WTC11 (cell line): ENCODE data around the gene ACTA2. TPM values are rescaled to one million over a fixed set of nuclear protein-coding genes. Genes with fewer than 3 reads are reported as not detected.

Source experiments
- ATAC-seq: fragments of 200-7000 bp; cut with Tn5 transposase; 2 replicates; pipeline ENCODE4 v1.10.0; 2021; ENCODE audit warnings: mild to moderate bottlenecking, moderate library complexity
- CTCF ChIA-PET: fragments of 300-600 bp; sonication (Branson Sonifier 250); formaldehyde crosslinking; loops from one replicate; lab custom pipeline; 2021; ENCODE audit warnings: antibody characterized with exemption; lab: Charles Lee
- POLR2A ChIA-PET: fragments of 350-600 bp; sonication (Branson Sonifier 250); formaldehyde crosslinking; loops from one replicate; lab custom pipeline; 2021; ENCODE audit warnings: antibody characterized with exemption; lab: Charles Lee
- DNase-seq: peaks from one replicate; pipeline ENCODE4 v3.0.0; 2021; ENCODE audit warnings: low spot score
- H3K27ac Mint-ChIP-seq: 2 replicates; pipeline ENCODE4 v1.8.0; 2021; ENCODE audit warnings: mixed read lengths
- H3K27me3 Mint-ChIP-seq: 2 replicates; pipeline ENCODE4 v1.8.0; 2021; ENCODE audit warnings: low read depth, mild to moderate bottlenecking, moderate library complexity, mixed read lengths
- H3K36me3 Mint-ChIP-seq: 2 replicates; pipeline ENCODE4 v1.8.0; 2021; ENCODE audit warnings: mixed read lengths
- H3K4me1 Mint-ChIP-seq: 2 replicates; pipeline ENCODE4 v1.8.0; 2022; ENCODE audit warnings: mixed read lengths
- H3K4me3 Mint-ChIP-seq: 2 replicates; pipeline ENCODE4 v1.8.0; 2021; ENCODE audit warnings: mild to moderate bottlenecking, moderate library complexity, mixed read lengths
- H3K9me3 Mint-ChIP-seq: 2 replicates; pipeline ENCODE4 v1.8.0; 2021; ENCODE audit warnings: mixed read lengths
- ATF1 ChIP-seq: sonication (generic); formaldehyde crosslinking; IDR thresholded peaks from 2 replicates; pipeline ENCODE4 v1.8.1; 2023; ENCODE audit warnings: mild to moderate bottlenecking, moderate library complexity, missing genetic modification reagents
- CBFB ChIP-seq: sonication (generic); formaldehyde crosslinking; IDR thresholded peaks from 2 replicates; pipeline ENCODE4 v1.8.1; 2022; ENCODE audit warnings: mild to moderate bottlenecking, low read depth, missing genetic modification reagents
- CREM ChIP-seq: sonication (generic); formaldehyde crosslinking; IDR thresholded peaks from 2 replicates; pipeline ENCODE4 v1.8.1; 2022; ENCODE audit warnings: mild to moderate bottlenecking, missing genetic modification reagents, moderate library complexity
- ELF4 ChIP-seq: sonication (generic); formaldehyde crosslinking; IDR thresholded peaks from 2 replicates; pipeline ENCODE4 v1.8.1; 2022; ENCODE audit warnings: low read depth, mild to moderate bottlenecking, moderate library complexity, missing genetic modification reagents
- EMX1 ChIP-seq: fragments of 250-450 bp; sonication (Bioruptor Pico); IDR thresholded peaks from 2 replicates; pipeline ENCODE4 v1.8.0; 2021; ENCODE audit warnings: mild to moderate bottlenecking
- FOXK1 ChIP-seq: sonication (generic); formaldehyde crosslinking; IDR thresholded peaks from 2 replicates; pipeline ENCODE4 v1.8.0; 2022; ENCODE audit warnings: mild to moderate bottlenecking, moderate library complexity, missing genetic modification reagents
- FOXP1 ChIP-seq: sonication (generic); formaldehyde crosslinking; IDR thresholded peaks from 2 replicates; pipeline ENCODE4 v1.8.0; 2022; ENCODE audit warnings: missing genetic modification reagents, mild to moderate bottlenecking, moderate library complexity, borderline replicate concordance
- GTF2I ChIP-seq: fragments of 250-450 bp; sonication (Bioruptor Pico); conservative IDR thresholded peaks from 2 replicates; pipeline ENCODE4 v1.4.0; 2021; ENCODE audit warnings: mild to moderate bottlenecking
- HMGA2 ChIP-seq: fragments of 250-450 bp; sonication (Bioruptor Pico); IDR thresholded peaks from 2 replicates; pipeline ENCODE4 v1.4.0; 2021; ENCODE audit warnings: mild to moderate bottlenecking, moderate library complexity
- JUN ChIP-seq: sonication (generic); formaldehyde crosslinking; IDR thresholded peaks from 2 replicates; pipeline ENCODE4 v1.8.0; 2023; ENCODE audit warnings: mild to moderate bottlenecking, missing genetic modification reagents
- KAT7 ChIP-seq: sonication (generic); formaldehyde crosslinking; IDR thresholded peaks from 2 replicates; pipeline ENCODE4 v1.8.1; 2023; ENCODE audit warnings: missing genetic modification reagents, mild to moderate bottlenecking, borderline replicate concordance
- MXD4 ChIP-seq: fragments of 250-450 bp; sonication (Bioruptor Pico); IDR thresholded peaks from 2 replicates; pipeline ENCODE4 v1.8.0; 2021; ENCODE audit warnings: mild to moderate bottlenecking, moderate library complexity, borderline replicate concordance
- MYBL2 ChIP-seq: sonication (generic); formaldehyde crosslinking; IDR thresholded peaks from 2 replicates; pipeline ENCODE4 v1.8.1; 2023; ENCODE audit warnings: mild to moderate bottlenecking, moderate library complexity, missing genetic modification reagents
- NFE2L1 ChIP-seq: sonication (generic); formaldehyde crosslinking; IDR thresholded peaks from 2 replicates; pipeline ENCODE4 v1.8.1; 2023; ENCODE audit warnings: missing genetic modification reagents
- NR2C2 ChIP-seq: sonication (generic); formaldehyde crosslinking; IDR thresholded peaks from 2 replicates; pipeline ENCODE4 v1.8.0; 2022; ENCODE audit warnings: mild to moderate bottlenecking, missing genetic modification reagents
- PRRX2 ChIP-seq: fragments of 250-450 bp; sonication (Bioruptor Pico); IDR thresholded peaks from 2 replicates; pipeline ENCODE4 v1.8.0; 2021; ENCODE audit warnings: mild to moderate bottlenecking
- TEAD4 ChIP-seq: sonication (generic); formaldehyde crosslinking; IDR thresholded peaks from 2 replicates; pipeline ENCODE4 v1.8.0; 2022; ENCODE audit warnings: mild to moderate bottlenecking, missing genetic modification reagents
- ZNF138 ChIP-seq: sonication (generic); formaldehyde crosslinking; conservative IDR thresholded peaks from 2 replicates; pipeline ENCODE4 v1.8.1; 2022; ENCODE audit warnings: mild to moderate bottlenecking, moderate library complexity, missing genetic modification reagents
- ZNF232 ChIP-seq: sonication (generic); formaldehyde crosslinking; IDR thresholded peaks from 2 replicates; pipeline ENCODE4 v1.8.0; 2022; ENCODE audit warnings: mild to moderate bottlenecking, missing genetic modification reagents
- ZNF416 ChIP-seq: fragments of 250-450 bp; sonication (Bioruptor Pico); IDR thresholded peaks from 2 replicates; pipeline ENCODE4 v1.9.0; 2021; ENCODE audit warnings: mild to moderate bottlenecking, inconsistent platforms
- total RNA-seq: library from RNA; stranded (reverse); gene quantifications from 3 replicates; pipeline ENCODE4 v1.2.3, GENCODE V29; 2021
- TF ChIP-seq, protein P1 (sequence below): fragments of 250-450 bp; sonication (Bioruptor Pico); IDR thresholded peaks from 2 replicates; pipeline ENCODE4 v1.9.0; 2021; ENCODE audit warnings: mild to moderate bottlenecking, borderline replicate concordance
- TF ChIP-seq, protein P2 (sequence below): sonication (generic); formaldehyde crosslinking; IDR thresholded peaks from 2 replicates; pipeline ENCODE4 v1.8.0; 2022; ENCODE audit warnings: mild to moderate bottlenecking, missing genetic modification reagents
- TF ChIP-seq, protein P3 (sequence below): fragments of 250-450 bp; sonication (Bioruptor Pico); IDR thresholded peaks from 2 replicates; pipeline ENCODE4 v1.9.0; 2021; ENCODE audit warnings: mild to moderate bottlenecking
- TF ChIP-seq, protein P4 (sequence below): fragments of 200-600 bp; IDR thresholded peaks from 2 replicates; pipeline ENCODE4 v1.8.0; 2022; ENCODE audit warnings: antibody characterized with exemption
- TF ChIP-seq, protein P5 (sequence below): sonication (generic); formaldehyde crosslinking; IDR thresholded peaks from 2 replicates; pipeline ENCODE4 v1.8.1; 2023; ENCODE audit warnings: mild to moderate bottlenecking, missing genetic modification reagents

Gene ACTA2
- total RNA-seq, 1 experiment from 2014 or later: 4.4 TPM

DNA sequence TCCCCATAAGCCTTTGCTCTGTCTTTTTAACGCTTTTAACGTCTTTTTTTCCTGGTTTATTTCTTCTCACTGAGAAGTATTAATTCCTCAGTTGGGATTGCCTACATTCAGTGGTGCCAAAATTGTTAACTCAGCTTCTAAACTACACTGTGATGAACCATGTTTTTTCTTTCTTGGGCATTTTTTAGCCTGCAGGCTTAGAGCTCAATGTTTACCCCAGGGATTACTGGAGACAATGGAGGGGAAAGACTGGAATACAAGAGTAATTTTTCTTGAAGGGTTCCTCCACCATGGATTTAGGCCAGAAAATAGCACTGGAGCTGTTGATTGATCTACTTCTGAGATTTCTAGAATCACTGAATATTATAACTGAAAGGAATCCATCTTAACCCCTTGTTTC, 52.7 kb downstream of the ACTA2 start:
- Mint-ChIP-seq H3K36me3 (0 out of 2 replicates have a peak, but pooled peaks cover 2% of the 10 kb centered on the region), H3K4me1 (peaks cover 11% of the 10 kb centered on the region), H3K9me3 (no peaks in the 10 kb centered on the region), H3K27me3 (no peaks in the 10 kb centered on the region), H3K27ac (no peak overlapping the region), H3K4me3 (no peak overlapping the region)
- DNase-seq (no peak), ATAC-seq (no peak)
- TF ChIP-seq ZNF232 (no peak), TEAD4 (CRISPR knock-in tag) (no peak), CBFB (CRISPR knock-in tag) (no peak), NFE2L1 (CRISPR knock-in tag) (no peak), FOXP1 (CRISPR knock-in tag) (no peak), ELF4 (CRISPR knock-in tag) (no peak), NR2C2 (CRISPR knock-in tag) (no peak), ATF1 (CRISPR knock-in tag) (no peak), ZNF416 (CRISPR knock-in tag) (no peak)
- TF ChIP-seq, protein P1, sequence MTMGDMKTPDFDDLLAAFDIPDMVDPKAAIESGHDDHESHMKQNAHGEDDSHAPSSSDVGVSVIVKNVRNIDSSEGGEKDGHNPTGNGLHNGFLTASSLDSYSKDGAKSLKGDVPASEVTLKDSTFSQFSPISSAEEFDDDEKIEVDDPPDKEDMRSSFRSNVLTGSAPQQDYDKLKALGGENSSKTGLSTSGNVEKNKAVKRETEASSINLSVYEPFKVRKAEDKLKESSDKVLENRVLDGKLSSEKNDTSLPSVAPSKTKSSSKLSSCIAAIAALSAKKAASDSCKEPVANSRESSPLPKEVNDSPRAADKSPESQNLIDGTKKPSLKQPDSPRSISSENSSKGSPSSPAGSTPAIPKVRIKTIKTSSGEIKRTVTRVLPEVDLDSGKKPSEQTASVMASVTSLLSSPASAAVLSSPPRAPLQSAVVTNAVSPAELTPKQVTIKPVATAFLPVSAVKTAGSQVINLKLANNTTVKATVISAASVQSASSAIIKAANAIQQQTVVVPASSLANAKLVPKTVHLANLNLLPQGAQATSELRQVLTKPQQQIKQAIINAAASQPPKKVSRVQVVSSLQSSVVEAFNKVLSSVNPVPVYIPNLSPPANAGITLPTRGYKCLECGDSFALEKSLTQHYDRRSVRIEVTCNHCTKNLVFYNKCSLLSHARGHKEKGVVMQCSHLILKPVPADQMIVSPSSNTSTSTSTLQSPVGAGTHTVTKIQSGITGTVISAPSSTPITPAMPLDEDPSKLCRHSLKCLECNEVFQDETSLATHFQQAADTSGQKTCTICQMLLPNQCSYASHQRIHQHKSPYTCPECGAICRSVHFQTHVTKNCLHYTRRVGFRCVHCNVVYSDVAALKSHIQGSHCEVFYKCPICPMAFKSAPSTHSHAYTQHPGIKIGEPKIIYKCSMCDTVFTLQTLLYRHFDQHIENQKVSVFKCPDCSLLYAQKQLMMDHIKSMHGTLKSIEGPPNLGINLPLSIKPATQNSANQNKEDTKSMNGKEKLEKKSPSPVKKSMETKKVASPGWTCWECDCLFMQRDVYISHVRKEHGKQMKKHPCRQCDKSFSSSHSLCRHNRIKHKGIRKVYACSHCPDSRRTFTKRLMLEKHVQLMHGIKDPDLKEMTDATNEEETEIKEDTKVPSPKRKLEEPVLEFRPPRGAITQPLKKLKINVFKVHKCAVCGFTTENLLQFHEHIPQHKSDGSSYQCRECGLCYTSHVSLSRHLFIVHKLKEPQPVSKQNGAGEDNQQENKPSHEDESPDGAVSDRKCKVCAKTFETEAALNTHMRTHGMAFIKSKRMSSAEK (CRISPR knock-in tag): no peak
- TF ChIP-seq, protein P2, sequence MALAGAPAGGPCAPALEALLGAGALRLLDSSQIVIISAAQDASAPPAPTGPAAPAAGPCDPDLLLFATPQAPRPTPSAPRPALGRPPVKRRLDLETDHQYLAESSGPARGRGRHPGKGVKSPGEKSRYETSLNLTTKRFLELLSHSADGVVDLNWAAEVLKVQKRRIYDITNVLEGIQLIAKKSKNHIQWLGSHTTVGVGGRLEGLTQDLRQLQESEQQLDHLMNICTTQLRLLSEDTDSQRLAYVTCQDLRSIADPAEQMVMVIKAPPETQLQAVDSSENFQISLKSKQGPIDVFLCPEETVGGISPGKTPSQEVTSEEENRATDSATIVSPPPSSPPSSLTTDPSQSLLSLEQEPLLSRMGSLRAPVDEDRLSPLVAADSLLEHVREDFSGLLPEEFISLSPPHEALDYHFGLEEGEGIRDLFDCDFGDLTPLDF (CRISPR knock-in tag): no peak
- TF ChIP-seq, protein P3, sequence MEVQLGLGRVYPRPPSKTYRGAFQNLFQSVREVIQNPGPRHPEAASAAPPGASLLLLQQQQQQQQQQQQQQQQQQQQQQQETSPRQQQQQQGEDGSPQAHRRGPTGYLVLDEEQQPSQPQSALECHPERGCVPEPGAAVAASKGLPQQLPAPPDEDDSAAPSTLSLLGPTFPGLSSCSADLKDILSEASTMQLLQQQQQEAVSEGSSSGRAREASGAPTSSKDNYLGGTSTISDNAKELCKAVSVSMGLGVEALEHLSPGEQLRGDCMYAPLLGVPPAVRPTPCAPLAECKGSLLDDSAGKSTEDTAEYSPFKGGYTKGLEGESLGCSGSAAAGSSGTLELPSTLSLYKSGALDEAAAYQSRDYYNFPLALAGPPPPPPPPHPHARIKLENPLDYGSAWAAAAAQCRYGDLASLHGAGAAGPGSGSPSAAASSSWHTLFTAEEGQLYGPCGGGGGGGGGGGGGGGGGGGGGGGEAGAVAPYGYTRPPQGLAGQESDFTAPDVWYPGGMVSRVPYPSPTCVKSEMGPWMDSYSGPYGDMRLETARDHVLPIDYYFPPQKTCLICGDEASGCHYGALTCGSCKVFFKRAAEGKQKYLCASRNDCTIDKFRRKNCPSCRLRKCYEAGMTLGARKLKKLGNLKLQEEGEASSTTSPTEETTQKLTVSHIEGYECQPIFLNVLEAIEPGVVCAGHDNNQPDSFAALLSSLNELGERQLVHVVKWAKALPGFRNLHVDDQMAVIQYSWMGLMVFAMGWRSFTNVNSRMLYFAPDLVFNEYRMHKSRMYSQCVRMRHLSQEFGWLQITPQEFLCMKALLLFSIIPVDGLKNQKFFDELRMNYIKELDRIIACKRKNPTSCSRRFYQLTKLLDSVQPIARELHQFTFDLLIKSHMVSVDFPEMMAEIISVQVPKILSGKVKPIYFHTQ (CRISPR knock-in tag): no peak
- POLR2A ChIA-PET: no interaction called here
- CTCF ChIA-PET: interaction anchor here (2.1 kb wide), 1 partner anchor 33 kb away, joined by 6 read pairs; no protein-coding TSS in a partner anchor

DNA sequence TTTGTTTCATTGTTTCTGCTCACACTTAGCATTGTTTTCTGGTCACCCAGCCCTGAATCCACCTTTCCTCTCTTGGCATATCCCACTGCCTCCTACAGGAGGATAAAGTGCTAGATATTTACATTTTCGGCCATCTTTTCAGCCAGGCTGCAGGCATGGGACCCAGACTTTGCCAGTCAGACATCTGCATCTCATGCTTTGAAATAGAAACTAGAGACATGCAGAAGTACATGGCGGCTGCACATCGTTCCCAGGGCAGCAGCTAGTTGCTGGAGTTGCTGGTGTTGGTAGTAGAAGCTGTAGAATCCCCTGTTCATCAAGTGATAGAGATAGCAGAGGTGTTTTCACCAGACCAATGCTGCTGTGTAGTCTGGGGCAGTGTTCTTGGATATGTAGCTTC, 53.8 kb downstream of the ACTA2 start:
- CTCF ChIA-PET: interaction anchor here (2.1 kb wide), 1 partner anchor 34 kb away, joined by 6 read pairs; no protein-coding TSS in a partner anchor
- ATAC-seq: peak; percentile 30; the same call in 1 of the 2 replicates
- TF ChIP-seq MYBL2 (no peak), GTF2I (CRISPR knock-in tag) (no peak), KAT7 (no peak), EMX1 (CRISPR knock-in tag) (no peak), HMGA2 (CRISPR knock-in tag) (no peak), PRRX2 (CRISPR knock-in tag) (no peak), TEAD4 (CRISPR knock-in tag) (no peak), ZNF138 (no peak), CREM (CRISPR knock-in tag) (no peak), MXD4 (CRISPR knock-in tag) (no peak), FOXK1 (CRISPR knock-in tag) (no peak), JUN (CRISPR knock-in tag) (no peak)
- TF ChIP-seq, protein P4, sequence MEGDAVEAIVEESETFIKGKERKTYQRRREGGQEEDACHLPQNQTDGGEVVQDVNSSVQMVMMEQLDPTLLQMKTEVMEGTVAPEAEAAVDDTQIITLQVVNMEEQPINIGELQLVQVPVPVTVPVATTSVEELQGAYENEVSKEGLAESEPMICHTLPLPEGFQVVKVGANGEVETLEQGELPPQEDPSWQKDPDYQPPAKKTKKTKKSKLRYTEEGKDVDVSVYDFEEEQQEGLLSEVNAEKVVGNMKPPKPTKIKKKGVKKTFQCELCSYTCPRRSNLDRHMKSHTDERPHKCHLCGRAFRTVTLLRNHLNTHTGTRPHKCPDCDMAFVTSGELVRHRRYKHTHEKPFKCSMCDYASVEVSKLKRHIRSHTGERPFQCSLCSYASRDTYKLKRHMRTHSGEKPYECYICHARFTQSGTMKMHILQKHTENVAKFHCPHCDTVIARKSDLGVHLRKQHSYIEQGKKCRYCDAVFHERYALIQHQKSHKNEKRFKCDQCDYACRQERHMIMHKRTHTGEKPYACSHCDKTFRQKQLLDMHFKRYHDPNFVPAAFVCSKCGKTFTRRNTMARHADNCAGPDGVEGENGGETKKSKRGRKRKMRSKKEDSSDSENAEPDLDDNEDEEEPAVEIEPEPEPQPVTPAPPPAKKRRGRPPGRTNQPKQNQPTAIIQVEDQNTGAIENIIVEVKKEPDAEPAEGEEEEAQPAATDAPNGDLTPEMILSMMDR: no peak
- TF ChIP-seq, protein P5, sequence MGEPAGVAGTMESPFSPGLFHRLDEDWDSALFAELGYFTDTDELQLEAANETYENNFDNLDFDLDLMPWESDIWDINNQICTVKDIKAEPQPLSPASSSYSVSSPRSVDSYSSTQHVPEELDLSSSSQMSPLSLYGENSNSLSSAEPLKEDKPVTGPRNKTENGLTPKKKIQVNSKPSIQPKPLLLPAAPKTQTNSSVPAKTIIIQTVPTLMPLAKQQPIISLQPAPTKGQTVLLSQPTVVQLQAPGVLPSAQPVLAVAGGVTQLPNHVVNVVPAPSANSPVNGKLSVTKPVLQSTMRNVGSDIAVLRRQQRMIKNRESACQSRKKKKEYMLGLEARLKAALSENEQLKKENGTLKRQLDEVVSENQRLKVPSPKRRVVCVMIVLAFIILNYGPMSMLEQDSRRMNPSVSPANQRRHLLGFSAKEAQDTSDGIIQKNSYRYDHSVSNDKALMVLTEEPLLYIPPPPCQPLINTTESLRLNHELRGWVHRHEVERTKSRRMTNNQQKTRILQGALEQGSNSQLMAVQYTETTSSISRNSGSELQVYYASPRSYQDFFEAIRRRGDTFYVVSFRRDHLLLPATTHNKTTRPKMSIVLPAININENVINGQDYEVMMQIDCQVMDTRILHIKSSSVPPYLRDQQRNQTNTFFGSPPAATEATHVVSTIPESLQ (CRISPR knock-in tag): no peak

More for the DNA sequence above, 53.8 kb downstream of the ACTA2 start:
- peaks cover 11% of the 10 kb centered on the region for H3K4me1 Mint-ChIP-seq
- H3K36me3 Mint-ChIP-seq: 0 out of 2 replicates have a peak, but pooled peaks cover 2% of the 10 kb centered on the region
- H3K4me3 Mint-ChIP-seq: no peak overlapping the region
- no peaks in the 10 kb centered on the region for H3K27me3 Mint-ChIP-seq
- no peaks in the 10 kb centered on the region for H3K9me3 Mint-ChIP-seq
- POLR2A ChIA-PET: no interaction called here
- no peak for DNase-seq
- no peak overlapping the region for H3K27ac Mint-ChIP-seq
